DND-41 (cell line): ENCODE data around the gene CFAP58.

Experiments used
- ATAC-seq: fragments of 200-7000 bp; cut with Tn5 transposase; 3 replicates; pipeline ENCODE4 v1.9.1; 2021; ENCODE audit warnings: low read depth; ENCODE audit not compliant: insufficient read depth
- DNase-seq: peaks from one replicate; pipeline ENCODE4 v3.0.0-alpha.2; 2020
- H2AFZ ChIP-seq: 2 replicates; pipeline ENCODE4 v1.6.0; 2012; ENCODE audit warnings: low read depth, low read length
- H3K27ac ChIP-seq: 2 replicates; pipeline ENCODE4 v1.5.1; 2012; ENCODE audit warnings: low read length, inconsistent platforms
- H3K27me3 ChIP-seq: fragments of 200-600 bp; sonication (generic); 2 replicates; pipeline ENCODE4 v1.6.0; 2012; ENCODE audit warnings: low read length, mild to moderate bottlenecking, inconsistent platforms; ENCODE audit not compliant: insufficient read depth, poor library complexity
- H3K36me3 ChIP-seq: 2 replicates; pipeline ENCODE4 v1.5.1; 2012; ENCODE audit warnings: low read length, inconsistent platforms; ENCODE audit not compliant: insufficient read depth
- H3K4me1 ChIP-seq: 2 replicates; pipeline ENCODE4 v1.5.1; 2012; ENCODE audit warnings: mild to moderate bottlenecking, low read length; ENCODE audit not compliant: insufficient read depth
- H3K4me2 ChIP-seq: 2 replicates; pipeline ENCODE4 v1.6.0; 2012; ENCODE audit warnings: mild to moderate bottlenecking, moderate library complexity, low read length, inconsistent platforms; ENCODE audit not compliant: insufficient read depth
- H3K4me3 ChIP-seq, 2 experiments: fragments of 200-600 bp in 1 of 2; shearing (Covaris generic) in 1 of 2; 2 replicates each; pipeline ENCODE4 v1.5.1; 2012 to 2016; ENCODE audit warnings: inconsistent platforms in 2 of 2, low read length in 2 of 2, mild to moderate bottlenecking in 2 of 2, low read depth in 1 of 2, moderate library complexity in 1 of 2
- H3K79me2 ChIP-seq: 2 replicates; pipeline ENCODE4 v1.6.0; 2012; ENCODE audit warnings: low read length, inconsistent platforms; ENCODE audit not compliant: insufficient read depth
- H3K9ac ChIP-seq: 2 replicates; pipeline ENCODE4 v1.6.0; 2012; ENCODE audit warnings: low read depth, mild to moderate bottlenecking, inconsistent platforms, low read length, moderate library complexity
- H3K9me3 ChIP-seq: 2 replicates; pipeline ENCODE4 v1.5.1; 2012; ENCODE audit warnings: low read length, moderate library complexity, mild to moderate bottlenecking, inconsistent platforms; ENCODE audit not compliant: insufficient read depth, severe bottlenecking
- H4K20me1 ChIP-seq: 2 replicates; pipeline ENCODE4 v1.6.0; 2012; ENCODE audit warnings: low read length; ENCODE audit not compliant: insufficient read depth
- CTCF ChIP-seq: IDR thresholded peaks from 2 replicates; pipeline ENCODE4 v1.5.1; 2012; ENCODE audit warnings: borderline replicate concordance, low read length, moderate library complexity, mild to moderate bottlenecking; ENCODE audit not compliant: poor library complexity, severe bottlenecking; ENCODE audit errors: extremely low read depth
- EZH2 ChIP-seq: IDR thresholded peaks from 3 replicates; pipeline ENCODE4 v1.6.1; 2012; ENCODE audit warnings: borderline replicate concordance, low read depth, mild to moderate bottlenecking, moderate library complexity, low read length, inconsistent platforms; ENCODE audit not compliant: severe bottlenecking

Gene CFAP58

DNA sequence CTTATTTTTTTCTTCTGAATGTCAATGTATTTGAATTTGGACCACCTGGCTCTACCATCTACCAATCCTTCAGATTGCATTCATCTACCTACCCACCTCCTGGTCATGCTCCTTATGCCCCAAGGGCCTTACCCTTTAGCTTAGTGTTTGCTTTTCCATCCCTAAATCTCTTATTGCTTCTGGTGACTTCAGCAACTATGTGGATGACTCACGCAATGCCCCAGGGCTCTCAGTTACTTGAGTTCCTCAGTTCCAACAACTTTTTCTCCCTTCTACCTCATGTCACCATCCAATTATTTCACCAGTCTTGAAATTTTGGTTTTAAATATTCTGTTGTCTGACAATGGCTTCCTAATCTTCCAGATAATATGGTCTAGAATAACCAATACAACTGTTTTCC lies 118.9 kb downstream of the CFAP58 start:
- Histone ChIP-seq H2AFZ (no peak overlapping the region), H3K79me2 (no peaks in the 10 kb centered on the region), H3K9ac (no peak overlapping the region), H3K4me1 (no peaks in the 10 kb centered on the region), H3K27me3 (no peaks in the 10 kb centered on the region), H3K4me2 (no peak overlapping the region), H3K36me3 (no peaks in the 10 kb centered on the region), H3K27ac (no peak overlapping the region), H4K20me1 (no peaks in the 10 kb centered on the region), H3K9me3 (no peaks in the 10 kb centered on the region), H3K4me3 (no peak overlapping the region)
- DNase-seq (no peak), ATAC-seq (no peak)
- TF ChIP-seq CTCF (no peak), EZH2 (no peak)

GRCh38 chr10:104472957-104473745 lies 119.5 kb downstream of the CFAP58 start:
- ATAC-seq (no peak), DNase-seq (no peak)
- no peak overlapping the region for H3K27ac ChIP-seq
- H3K36me3 ChIP-seq: no peaks in the 10 kb centered on the region
- TF ChIP-seq EZH2: no peak
- no peak for TF ChIP-seq CTCF
- H3K9ac ChIP-seq: no peak overlapping the region
- H3K4me1 ChIP-seq: no peaks in the 10 kb centered on the region
- H3K79me2 ChIP-seq: no peaks in the 10 kb centered on the region
- H4K20me1 ChIP-seq: no peaks in the 10 kb centered on the region
- no peak overlapping the region for H3K4me2 ChIP-seq
- H2AFZ ChIP-seq: no peak overlapping the region
- no peak overlapping the region for H3K4me3 ChIP-seq
- no peaks in the 10 kb centered on the region for H3K9me3 ChIP-seq
- H3K27me3 ChIP-seq: no peaks in the 10 kb centered on the region

DNA sequence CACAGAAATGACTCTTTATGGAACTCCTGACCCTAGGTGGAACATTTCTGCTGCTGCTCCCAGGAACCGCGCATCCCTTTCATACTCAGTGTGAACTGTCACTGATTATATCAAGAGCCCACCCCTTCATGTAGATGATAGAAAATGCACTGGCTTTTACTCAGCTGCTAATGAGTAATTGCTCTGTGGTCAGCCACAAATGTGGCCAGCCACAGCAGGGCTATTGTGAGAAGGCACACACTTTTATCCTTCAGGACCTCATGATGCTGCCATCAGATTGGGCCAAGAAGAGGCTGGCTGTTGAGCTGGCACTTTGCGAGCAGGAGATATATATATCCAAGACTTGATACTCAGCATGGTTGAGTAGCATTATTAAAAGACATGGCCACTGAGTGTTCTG lies 124.7 kb downstream of the CFAP58 start:
- no peak overlapping the region for H3K4me3 ChIP-seq
- H3K4me1 ChIP-seq: no peaks in the 10 kb centered on the region
- no peaks in the 10 kb centered on the region for H4K20me1 ChIP-seq
- H3K9me3 ChIP-seq: no peaks in the 10 kb centered on the region
- H3K27ac ChIP-seq: no peak overlapping the region
- DNase-seq: no peak
- peaks cover 13% of the 10 kb centered on the region for H3K27me3 ChIP-seq
- no peak overlapping the region for H3K9ac ChIP-seq
- TF ChIP-seq CTCF (no peak), EZH2 (no peak)
- H2AFZ ChIP-seq: no peak overlapping the region
- no peak overlapping the region for H3K4me2 ChIP-seq
- no peaks in the 10 kb centered on the region for H3K36me3 ChIP-seq
- no peak for ATAC-seq
- H3K79me2 ChIP-seq: no peaks in the 10 kb centered on the region
